Stimulated activated naive CD8-positive, alpha-beta T cell treated with anti-CD3 and anti-CD28 coated beads, Interleukin-15, Interleukin-2, amounts not matched to agents 100 ng/mL and 50 ng/mL, for 24 hours (primary cell): ENCODE results near the gene DNAJC15.

Experiments
- H3K27ac Mint-ChIP-seq: one replicate; pipeline ENCODE4 v1.8.0; 2021; ENCODE audit warnings: mild to moderate bottlenecking, mixed read lengths
- H3K27me3 Mint-ChIP-seq: one replicate; pipeline ENCODE4 v1.8.0; 2021; ENCODE audit warnings: mixed read lengths
- H3K36me3 Mint-ChIP-seq: one replicate; pipeline ENCODE4 v1.8.0; 2021; ENCODE audit warnings: low read depth, mixed read lengths
- H3K4me1 Mint-ChIP-seq: one replicate; pipeline ENCODE4 v1.8.0; 2021; ENCODE audit warnings: low read depth, mixed read lengths
- H3K4me3 Mint-ChIP-seq: one replicate; pipeline ENCODE4 v1.8.0; 2021; ENCODE audit warnings: mild to moderate bottlenecking, mixed read lengths
- H3K9me3 Mint-ChIP-seq: one replicate; pipeline ENCODE4 v1.8.0; 2021; ENCODE audit warnings: mixed read lengths

The DNAJC15 gene

GRCh38 chr13:43110036-43110435, 86.7 kb downstream of the DNAJC15 start:
- no peaks in the 10 kb centered on the region for H3K4me1 Mint-ChIP-seq
- H3K27me3 Mint-ChIP-seq: no peaks in the 10 kb centered on the region
- H3K36me3 Mint-ChIP-seq: peaks cover 8% of the 10 kb centered on the region
- H3K4me3 Mint-ChIP-seq: no peak overlapping the region
- H3K9me3 Mint-ChIP-seq: no peaks in the 10 kb centered on the region
- no peak overlapping the region for H3K27ac Mint-ChIP-seq

DNA sequence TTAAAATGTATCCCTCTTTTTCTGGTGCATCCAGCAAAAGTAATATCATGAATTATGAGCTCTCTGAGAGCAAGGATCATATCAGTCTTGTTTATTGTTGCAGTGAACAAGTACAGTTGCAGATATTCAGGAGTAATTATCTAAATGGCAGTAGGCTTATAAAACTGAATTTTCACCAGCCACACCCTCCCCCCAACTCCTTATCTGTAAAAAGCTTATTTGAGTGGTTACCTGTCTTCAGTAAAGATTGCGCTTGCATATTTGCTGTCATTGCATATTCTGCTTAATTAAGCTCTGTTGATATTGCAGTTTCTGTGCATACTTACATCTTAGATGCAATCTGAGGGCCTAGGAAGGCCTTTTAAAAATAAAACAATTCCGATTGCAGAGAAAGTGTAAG, 87.3 kb downstream of the DNAJC15 start:
- Mint-ChIP-seq H3K36me3 (peaks cover 8% of the 10 kb centered on the region), H3K27me3 (no peaks in the 10 kb centered on the region), H3K27ac (no peak overlapping the region), H3K9me3 (no peaks in the 10 kb centered on the region), H3K4me3 (no peak overlapping the region), H3K4me1 (no peaks in the 10 kb centered on the region)

DNA sequence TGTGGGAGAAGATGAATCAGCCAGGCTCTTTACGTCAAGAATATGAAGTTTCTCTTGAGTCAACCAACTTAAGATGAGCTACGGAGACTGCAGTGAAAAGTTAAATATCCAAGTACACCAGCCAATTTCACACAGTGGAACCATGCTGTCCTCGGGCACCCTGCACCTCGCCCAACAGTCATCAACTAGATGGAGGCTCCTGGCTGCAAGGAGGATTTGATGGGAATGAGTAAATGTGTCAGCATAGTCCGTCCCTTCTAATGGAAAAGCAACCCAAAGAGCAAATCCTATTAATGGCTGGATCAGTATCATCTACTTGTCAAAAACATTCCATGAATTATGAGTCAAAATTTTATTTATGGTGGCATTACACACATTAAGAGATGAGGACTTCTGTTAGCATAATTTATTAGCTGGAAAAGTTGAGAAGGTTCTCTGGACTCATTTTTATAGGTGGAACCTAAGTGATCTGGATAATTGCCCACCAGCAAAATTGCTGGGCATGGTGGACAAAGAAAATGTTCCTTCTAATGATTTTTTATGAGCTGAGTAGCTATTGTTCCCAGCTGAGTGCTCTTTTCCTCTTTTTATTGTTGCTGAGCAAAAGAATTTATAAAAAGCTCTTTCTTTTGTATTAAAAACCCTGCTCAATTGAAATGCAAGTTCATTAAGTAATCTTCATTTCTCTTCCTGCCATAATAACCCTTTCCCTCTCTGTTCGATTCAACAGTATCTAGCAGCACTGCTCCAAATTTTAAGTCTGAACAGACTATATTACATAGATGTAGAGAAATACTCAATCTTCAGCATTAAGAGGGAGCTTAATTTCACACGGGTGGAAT, 88.4 kb downstream of the DNAJC15 start:
- Mint-ChIP-seq H3K27ac (no peak overlapping the region), H3K4me3 (no peak overlapping the region), H3K4me1 (no peaks in the 10 kb centered on the region), H3K27me3 (no peaks in the 10 kb centered on the region), H3K9me3 (no peaks in the 10 kb centered on the region), H3K36me3 (peaks cover 8% of the 10 kb centered on the region)

GRCh38 chr13:43113603-43114002, 90.2 kb downstream of the DNAJC15 start:
- H3K27ac Mint-ChIP-seq: no peak overlapping the region
- H3K27me3 Mint-ChIP-seq: no peaks in the 10 kb centered on the region
- no peaks in the 10 kb centered on the region for H3K9me3 Mint-ChIP-seq
- H3K36me3 Mint-ChIP-seq: no peaks in the 10 kb centered on the region
- no peaks in the 10 kb centered on the region for H3K4me1 Mint-ChIP-seq
- no peak overlapping the region for H3K4me3 Mint-ChIP-seq

DNA sequence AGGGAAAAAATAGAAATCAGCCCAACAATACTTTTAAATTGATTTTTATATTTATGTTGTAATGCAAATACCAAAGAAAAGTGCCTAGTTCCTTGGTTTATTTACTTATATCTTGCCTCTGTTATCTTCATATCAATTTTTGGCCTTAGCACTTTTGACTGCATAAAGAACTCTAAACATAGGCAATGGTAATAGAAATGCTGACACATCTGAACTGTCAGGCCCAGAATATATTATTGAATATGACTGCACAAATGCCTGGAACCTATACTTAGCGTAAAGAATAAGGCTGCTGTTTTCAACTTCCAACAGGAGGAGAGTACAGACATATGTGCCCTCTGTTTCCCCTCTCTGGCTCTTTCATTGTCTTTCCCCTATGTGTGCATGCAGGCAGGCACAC, 91.1 kb downstream of the DNAJC15 start:
- Mint-ChIP-seq H3K27ac (no peak overlapping the region), H3K4me3 (no peak overlapping the region), H3K27me3 (no peaks in the 10 kb centered on the region), H3K4me1 (no peaks in the 10 kb centered on the region), H3K9me3 (no peaks in the 10 kb centered on the region), H3K36me3 (no peaks in the 10 kb centered on the region)

- Mint-ChIP-seq H3K27me3 (peaks cover 4% of the 10 kb centered on the region), H3K36me3 (no peaks in the 10 kb centered on the region), H3K9me3 (no peaks in the 10 kb centered on the region), H3K4me1 (no peaks in the 10 kb centered on the region), H3K27ac (no peak overlapping the region), H3K4me3 (no peak overlapping the region)
These were observed 91.8 kb downstream of the DNAJC15 start for GRCh38 chr13:43115141-43115540.

DNA sequence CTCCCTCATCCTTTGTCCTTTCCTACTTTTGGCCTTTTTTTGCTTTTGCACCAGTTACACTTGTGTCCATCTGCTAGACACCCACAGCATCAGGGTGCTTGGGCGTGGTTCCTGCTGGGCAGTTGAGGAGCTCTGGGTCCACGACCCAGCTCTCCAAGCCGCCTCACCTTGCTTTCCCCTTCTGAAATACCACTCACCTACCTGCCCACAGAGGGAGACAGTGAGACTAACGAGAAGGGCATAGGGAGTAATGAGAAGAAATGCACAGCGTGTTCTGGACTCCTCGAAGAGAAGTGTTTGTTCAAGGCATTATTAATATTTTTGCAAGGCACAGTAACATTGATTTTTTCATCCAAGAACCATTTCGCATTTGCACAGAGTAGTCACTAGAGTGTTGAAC, 92.9 kb downstream of the DNAJC15 start:
- peaks cover 4% of the 10 kb centered on the region for H3K27me3 Mint-ChIP-seq
- no peaks in the 10 kb centered on the region for H3K36me3 Mint-ChIP-seq
- H3K27ac Mint-ChIP-seq: no peak overlapping the region
- no peaks in the 10 kb centered on the region for H3K9me3 Mint-ChIP-seq
- no peaks in the 10 kb centered on the region for H3K4me1 Mint-ChIP-seq
- no peak overlapping the region for H3K4me3 Mint-ChIP-seq

- Mint-ChIP-seq H3K4me3 (no peak overlapping the region), H3K9me3 (no peaks in the 10 kb centered on the region), H3K27ac (no peak overlapping the region), H3K27me3 (peaks cover 4% of the 10 kb centered on the region), H3K36me3 (no peaks in the 10 kb centered on the region), H3K4me1 (no peaks in the 10 kb centered on the region)
These were observed 95.1 kb downstream of the DNAJC15 start for GRCh38 chr13:43118521-43118920.

DNA sequence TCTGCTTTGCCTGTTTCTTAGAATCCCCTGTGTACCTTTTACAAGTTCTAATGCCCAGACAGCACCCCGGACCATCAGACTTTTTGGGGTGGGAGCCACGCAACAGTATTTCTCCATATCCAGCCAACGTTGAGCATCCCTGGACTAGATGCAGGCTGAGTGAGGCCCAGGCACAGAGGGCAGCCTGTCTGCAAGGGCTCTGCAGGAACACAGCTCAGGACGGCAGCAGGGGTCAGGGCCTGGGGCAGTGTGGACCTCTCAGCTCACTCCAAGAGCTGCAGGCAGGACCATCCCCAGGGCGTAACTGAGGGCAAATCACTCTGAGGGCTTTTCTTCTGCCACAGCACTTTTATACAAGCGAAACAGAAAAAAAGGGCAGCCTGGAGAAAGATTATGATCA, 95.8 kb downstream of the DNAJC15 start:
- no peaks in the 10 kb centered on the region for H3K4me1 Mint-ChIP-seq
- no peaks in the 10 kb centered on the region for H3K9me3 Mint-ChIP-seq
- H3K27ac Mint-ChIP-seq: no peak overlapping the region
- H3K27me3 Mint-ChIP-seq: peaks cover 4% of the 10 kb centered on the region
- no peak overlapping the region for H3K4me3 Mint-ChIP-seq
- H3K36me3 Mint-ChIP-seq: no peaks in the 10 kb centered on the region

- Mint-ChIP-seq H3K4me1 (peaks cover 5% of the 10 kb centered on the region), H3K27me3 (peaks cover 4% of the 10 kb centered on the region), H3K36me3 (no peaks in the 10 kb centered on the region), H3K9me3 (no peaks in the 10 kb centered on the region), H3K4me3 (no peak overlapping the region), H3K27ac (no peak overlapping the region)
These were observed 99.4 kb downstream of the DNAJC15 start for GRCh38 chr13:43122791-43123190.

- Mint-ChIP-seq H3K9me3 (no peaks in the 10 kb centered on the region), H3K4me3 (no peak overlapping the region), H3K4me1 (peaks cover 13% of the 10 kb centered on the region), H3K27ac (no peak overlapping the region), H3K36me3 (no peaks in the 10 kb centered on the region), H3K27me3 (peaks cover 4% of the 10 kb centered on the region)
These were observed 100.5 kb downstream of the DNAJC15 start for GRCh38 chr13:43123856-43124255.

- no peak overlapping the region for H3K4me3 Mint-ChIP-seq
- no peaks in the 10 kb centered on the region for H3K36me3 Mint-ChIP-seq
- peaks cover 13% of the 10 kb centered on the region for H3K4me1 Mint-ChIP-seq
- H3K27ac Mint-ChIP-seq: no peak overlapping the region
- H3K27me3 Mint-ChIP-seq: peaks cover 4% of the 10 kb centered on the region
- H3K9me3 Mint-ChIP-seq: no peaks in the 10 kb centered on the region
These were observed 101.1 kb downstream of the DNAJC15 start for GRCh38 chr13:43124490-43124889.

DNA sequence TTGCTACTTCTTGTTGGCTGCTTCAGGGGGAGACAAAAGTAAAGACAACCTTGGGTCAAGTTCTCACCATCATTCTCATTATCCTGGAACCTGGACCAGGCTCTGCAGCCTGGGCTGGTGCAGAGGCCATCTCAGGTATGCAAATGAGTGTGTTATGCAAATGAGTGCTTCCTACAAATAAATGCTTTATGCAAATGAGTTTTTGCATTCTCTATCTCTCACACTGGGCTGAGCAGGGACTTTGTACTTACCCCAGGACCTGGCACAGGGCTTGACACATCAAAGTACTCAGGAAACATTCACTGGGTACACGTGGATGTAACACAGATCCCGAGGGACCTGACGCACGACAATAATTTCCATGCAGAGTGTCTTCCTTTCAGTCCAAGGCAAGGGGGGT, 103.0 kb downstream of the DNAJC15 start:
- Mint-ChIP-seq H3K27me3 (no peaks in the 10 kb centered on the region), H3K36me3 (no peaks in the 10 kb centered on the region), H3K9me3 (no peaks in the 10 kb centered on the region), H3K4me3 (no peak overlapping the region), H3K4me1 (peaks cover 13% of the 10 kb centered on the region), H3K27ac (no peak overlapping the region)

DNA sequence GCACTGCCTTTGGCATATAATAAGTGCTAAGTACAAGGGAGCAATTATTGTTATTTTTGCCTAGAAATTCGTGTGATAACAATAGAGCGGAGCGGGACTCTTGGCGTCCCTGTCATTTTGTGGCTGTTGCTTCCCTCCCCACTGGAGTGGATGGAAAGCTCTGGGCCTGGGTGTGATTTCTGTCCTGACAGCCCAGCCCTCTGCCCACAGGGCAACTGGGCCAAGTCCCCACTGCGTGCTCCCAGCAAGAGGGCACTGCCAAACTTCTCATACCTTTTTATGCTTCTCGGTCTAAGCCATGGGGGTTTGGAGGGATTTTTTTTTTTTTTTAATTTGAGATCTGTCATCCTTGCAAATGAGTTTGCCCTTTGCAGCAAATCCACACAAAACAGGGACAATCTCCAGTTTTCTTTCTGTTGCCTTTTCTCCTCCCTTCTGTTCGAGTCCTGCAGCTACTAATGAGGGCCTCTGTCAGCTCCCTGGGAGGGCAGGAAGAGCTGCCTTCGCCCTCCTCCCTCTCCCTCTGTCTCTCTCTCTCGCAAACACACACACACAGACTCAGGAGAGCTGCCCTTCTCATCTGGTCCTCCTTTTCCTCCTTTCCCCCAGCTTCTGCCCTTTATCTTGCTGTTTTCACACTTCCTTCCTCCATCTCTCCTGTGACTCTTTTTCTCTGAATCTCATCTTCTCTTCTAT, 103.9 kb downstream of the DNAJC15 start:
- peaks cover 13% of the 10 kb centered on the region for H3K4me1 Mint-ChIP-seq
- no peaks in the 10 kb centered on the region for H3K9me3 Mint-ChIP-seq
- no peaks in the 10 kb centered on the region for H3K27me3 Mint-ChIP-seq
- no peaks in the 10 kb centered on the region for H3K36me3 Mint-ChIP-seq
- no peak overlapping the region for H3K4me3 Mint-ChIP-seq
- peak overlapping the region; percentile 13 for H3K27ac Mint-ChIP-seq

DNA sequence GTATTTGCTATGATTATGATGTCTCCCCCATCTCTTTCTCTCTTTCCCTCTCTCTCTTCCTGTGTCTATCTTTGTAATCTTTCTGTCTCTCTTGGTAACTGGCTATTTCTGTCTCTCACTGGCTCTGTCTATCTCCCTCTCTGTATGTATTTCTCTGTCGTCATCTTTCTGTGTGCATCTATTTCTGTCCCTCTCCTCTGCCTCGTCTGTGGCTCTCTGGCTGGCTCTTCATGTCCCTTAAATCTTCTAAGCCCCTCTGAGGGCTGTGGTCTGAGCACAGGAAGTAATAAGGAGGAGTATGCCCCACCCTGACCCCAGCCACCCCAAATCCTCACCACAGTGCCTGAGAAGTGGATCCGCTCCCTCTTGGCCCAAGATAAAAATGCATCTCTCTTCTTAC, 104.4 kb downstream of the DNAJC15 start:
- H3K4me3 Mint-ChIP-seq: no peak overlapping the region
- H3K27me3 Mint-ChIP-seq: no peaks in the 10 kb centered on the region
- H3K36me3 Mint-ChIP-seq: no peaks in the 10 kb centered on the region
- H3K9me3 Mint-ChIP-seq: no peaks in the 10 kb centered on the region
- peaks cover 13% of the 10 kb centered on the region for H3K4me1 Mint-ChIP-seq
- peak overlapping the region; percentile 13 for H3K27ac Mint-ChIP-seq
